HFF-Myc (cell line): ENCODE data around the gene ZNF423.

ENCODE experiments used
- DNase-seq: peaks from one replicate; pipeline ENCODE4 v3.0.0-alpha.2; 2011; ENCODE audit warnings: low read depth; ENCODE audit errors: extremely low read depth
- H3K4me3 ChIP-seq: replicated peaks from 2 replicates; pipeline ENCODE4 v1.5.1; 2011; ENCODE audit warnings: low read depth, mild to moderate bottlenecking, control low read depth, low read length
- TF ChIP-seq, protein P1 (sequence below): IDR thresholded peaks from 2 replicates; pipeline ENCODE4 v1.5.1; 2012; ENCODE audit warnings: mild to moderate bottlenecking, low read depth, low read length, control low read depth; ENCODE audit errors: missing control alignments

ZNF423 gene

DNA sequence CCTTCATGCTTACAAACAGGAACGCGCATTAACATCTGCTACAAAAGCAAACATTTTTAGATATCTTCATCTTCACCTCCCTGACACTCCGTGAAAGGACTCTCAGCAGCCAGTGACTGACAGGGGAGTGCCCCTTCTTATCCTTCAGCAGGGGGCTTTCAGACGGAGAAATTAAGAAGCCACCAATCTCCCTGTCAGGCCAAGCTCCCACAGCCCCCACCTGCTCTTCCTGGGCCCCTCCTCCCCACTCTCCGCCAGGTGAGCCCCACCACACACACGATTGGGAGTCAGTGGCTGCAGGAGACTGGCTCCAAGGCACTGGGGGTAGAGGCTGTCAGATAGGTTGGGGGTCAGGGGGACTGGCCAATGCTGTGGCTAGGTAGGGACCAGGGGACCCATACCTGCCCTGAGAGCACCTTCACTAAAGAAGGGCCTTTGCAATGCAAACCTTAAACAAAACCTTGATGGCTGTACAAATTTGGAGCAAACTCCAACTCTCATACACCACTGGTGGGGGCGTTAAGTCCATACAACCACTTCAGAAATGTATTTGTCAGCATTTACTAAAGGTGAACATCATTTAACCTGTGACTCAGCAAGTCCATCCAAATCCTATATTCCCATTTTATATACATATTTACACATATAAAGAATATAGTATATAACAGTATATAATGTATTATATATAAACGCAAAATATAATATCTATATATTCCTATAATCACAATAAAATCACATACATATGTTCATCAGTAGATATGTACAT, 232.2 kb downstream of the ZNF423 start:
- no peak overlapping the region for H3K4me3 ChIP-seq
- TF ChIP-seq, protein P1, sequence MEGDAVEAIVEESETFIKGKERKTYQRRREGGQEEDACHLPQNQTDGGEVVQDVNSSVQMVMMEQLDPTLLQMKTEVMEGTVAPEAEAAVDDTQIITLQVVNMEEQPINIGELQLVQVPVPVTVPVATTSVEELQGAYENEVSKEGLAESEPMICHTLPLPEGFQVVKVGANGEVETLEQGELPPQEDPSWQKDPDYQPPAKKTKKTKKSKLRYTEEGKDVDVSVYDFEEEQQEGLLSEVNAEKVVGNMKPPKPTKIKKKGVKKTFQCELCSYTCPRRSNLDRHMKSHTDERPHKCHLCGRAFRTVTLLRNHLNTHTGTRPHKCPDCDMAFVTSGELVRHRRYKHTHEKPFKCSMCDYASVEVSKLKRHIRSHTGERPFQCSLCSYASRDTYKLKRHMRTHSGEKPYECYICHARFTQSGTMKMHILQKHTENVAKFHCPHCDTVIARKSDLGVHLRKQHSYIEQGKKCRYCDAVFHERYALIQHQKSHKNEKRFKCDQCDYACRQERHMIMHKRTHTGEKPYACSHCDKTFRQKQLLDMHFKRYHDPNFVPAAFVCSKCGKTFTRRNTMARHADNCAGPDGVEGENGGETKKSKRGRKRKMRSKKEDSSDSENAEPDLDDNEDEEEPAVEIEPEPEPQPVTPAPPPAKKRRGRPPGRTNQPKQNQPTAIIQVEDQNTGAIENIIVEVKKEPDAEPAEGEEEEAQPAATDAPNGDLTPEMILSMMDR: no peak
- no peak for DNase-seq

DNA sequence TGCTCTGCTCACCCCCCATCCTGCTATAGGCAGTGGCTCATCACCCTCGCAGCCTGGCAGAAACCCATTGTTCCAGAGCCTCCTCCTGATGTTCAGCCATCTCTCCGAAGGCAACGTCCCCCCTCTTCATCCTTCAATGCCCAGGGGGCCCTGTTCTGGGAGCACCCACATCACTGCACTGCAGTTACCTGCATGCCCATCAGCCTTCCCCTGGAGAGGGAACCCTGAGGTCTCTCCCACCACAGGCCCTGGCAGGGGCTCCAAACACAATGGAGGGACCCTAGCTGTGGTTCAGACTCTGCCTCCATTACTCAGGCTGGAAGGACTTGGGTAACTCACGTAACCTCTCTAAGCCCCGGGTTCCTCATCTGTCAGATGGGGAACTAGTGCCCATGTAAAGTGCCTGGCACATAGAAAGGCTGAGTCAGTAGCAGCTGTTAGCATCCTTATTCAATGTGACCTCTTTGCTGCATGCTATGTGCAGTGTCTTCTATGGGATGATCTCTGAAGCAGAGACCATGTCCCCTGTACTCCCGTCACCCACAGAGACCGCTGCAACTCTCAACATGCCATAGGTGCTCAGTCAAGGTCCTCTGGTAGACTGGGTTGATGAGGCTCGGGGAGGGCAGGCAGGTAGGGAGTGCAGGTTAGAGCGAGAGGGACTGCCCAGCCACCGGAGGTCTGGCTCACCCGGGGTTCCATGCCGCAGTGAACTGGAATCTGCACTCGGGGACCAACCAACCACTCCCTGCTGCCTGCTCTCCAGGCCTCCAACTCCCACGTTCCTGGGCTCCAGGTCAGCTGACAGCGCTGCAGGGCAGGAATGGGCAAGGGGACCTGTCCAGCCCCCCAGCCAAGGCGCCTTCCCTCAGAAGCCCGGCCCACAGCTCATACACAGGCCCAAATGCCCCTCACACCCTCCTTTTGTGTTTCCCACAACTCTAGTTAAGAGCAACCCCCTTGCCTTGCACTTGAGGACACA, 233.2 kb downstream of the ZNF423 start:
- TF ChIP-seq, protein P1: no peak
- DNase-seq: no peak
- no peak overlapping the region for H3K4me3 ChIP-seq

DNA sequence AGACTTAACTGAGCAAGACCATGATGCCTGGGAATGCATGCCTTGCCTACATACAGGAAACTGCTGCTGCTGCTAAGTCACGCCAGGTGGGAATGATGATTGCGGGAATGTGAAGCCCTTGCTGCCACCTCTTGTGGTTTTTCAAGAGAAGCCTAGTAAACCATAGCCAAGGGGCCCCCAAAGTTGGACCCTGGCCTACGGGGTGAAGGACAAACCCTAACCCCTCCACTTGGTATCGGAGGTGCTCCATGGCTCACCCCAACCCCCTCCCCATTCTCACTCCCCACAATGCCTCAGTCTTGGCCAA, 233.9 kb downstream of the ZNF423 start:
- DNase-seq: no peak
- H3K4me3 ChIP-seq: no peak overlapping the region
- TF ChIP-seq, protein P1: no peak

DNA sequence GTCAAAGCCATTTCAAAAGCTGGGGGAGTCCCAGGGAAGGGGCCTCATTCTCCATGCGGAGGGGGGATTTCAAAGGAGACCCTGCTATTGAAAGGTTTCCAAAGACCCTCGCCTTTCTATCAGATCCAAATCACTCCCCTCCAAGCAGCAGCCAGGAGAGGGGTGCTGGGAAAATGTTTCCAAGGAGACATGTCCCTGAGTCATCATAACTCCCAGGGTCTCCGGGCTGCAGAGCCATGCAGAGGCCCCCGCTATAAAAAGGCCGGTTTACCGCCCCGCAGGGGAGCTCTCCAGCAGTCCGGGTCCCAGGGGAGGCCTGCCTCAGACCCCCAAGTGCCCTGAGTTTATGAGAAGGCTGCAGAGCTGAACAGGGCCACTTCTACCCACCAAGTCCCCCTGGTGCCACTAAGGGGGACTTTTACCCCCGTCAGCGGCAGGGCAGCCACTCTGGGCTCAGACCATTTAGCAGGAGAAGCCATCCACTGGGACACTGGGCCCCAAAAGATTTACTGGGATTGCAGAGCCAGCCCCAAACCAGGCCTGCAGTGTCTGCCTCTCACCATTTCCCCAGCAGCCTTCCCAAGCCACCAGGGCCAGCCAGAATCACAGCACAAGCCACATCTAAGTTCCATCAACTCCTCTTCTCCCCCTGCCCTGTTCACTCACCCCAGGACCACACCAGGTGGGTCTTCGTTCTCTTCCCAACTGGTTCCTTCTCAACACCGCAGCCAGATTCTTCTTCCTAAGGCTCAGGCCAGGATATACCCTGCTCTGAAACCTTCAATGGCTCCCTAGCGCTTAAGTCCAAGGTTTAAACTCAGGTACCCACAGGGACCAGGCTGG, 234.4 kb downstream of the ZNF423 start:
- TF ChIP-seq, protein P1: no peak
- DNase-seq: no peak
- H3K4me3 ChIP-seq: no peak overlapping the region

DNA sequence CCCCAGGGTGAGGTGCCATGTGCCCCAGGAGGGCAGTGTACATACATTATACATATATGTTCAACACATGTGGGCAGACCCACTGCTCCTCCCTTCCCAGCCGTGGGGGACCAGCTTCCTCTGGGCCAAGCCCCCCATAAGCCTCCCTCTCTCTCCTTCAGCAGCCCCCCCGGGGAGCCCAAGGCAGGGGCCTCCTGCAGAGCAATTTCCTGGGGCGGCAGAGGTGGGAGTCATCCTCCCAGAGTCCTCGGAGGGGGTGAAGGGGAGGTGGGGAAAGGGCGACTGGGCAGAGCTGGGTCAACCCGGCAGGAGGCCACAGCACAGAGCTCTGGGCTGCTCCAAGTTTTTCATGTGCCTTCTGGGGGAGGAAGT, 235.1 kb downstream of the ZNF423 start:
- TF ChIP-seq, protein P1: no peak
- H3K4me3 ChIP-seq: no peak overlapping the region
- no peak for DNase-seq

DNA sequence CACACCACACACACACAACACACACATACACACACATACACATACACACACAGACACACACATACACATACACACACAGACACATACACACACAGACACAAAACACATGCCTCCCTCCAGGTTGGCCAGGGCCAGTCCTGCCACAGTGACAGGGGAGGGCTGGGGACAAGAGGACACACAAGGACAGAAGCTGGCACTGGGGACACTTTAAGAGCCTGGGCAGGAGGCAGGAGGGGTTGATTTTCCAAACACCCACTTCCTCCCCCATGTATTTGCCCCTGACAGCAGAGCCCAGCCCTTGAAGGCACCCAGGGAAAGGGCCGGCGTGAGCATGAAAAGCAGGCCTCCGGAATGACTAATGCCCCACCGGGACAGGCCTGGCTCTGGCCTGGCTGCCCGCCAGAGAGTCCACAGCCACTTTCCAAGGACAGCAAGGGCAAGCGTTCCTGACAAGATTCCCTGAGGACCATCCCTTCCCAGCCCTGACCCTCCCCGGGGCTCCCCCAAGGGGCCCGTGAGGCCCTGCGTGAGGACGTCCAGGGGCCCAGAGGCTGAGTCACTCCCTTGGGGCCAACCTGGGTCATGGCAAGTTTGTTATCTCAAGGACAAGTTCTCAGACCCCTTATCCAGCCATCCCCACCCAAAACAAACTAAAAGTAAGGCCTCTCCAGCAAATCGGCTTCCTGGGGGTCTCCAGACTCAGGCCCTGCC, 235.6 kb downstream of the ZNF423 start:
- H3K4me3 ChIP-seq: no peak overlapping the region
- DNase-seq: no peak
- TF ChIP-seq, protein P1: no peak
